Liver (tissue), 9 donors: Measurements from ENCODE around the gene EXT2. TPM values are rescaled to one million over a fixed set of nuclear protein-coding genes. Genes with fewer than 3 reads are reported as not detected.

Source experiments
- DNase-seq: peaks from one replicate; pipeline ENCODE4 v3.0.0-alpha.2; 2017; ENCODE audit warnings: low spot score
- H3K27ac ChIP-seq, 2 donors: one replicate each; pipeline ENCODE4 v1.7.0; 2013; ENCODE audit warnings: inconsistent platforms in 2 of 2, low read length in 2 of 2, control low read depth in 1 of 2, low read depth in 1 of 2, mild to moderate bottlenecking in 1 of 2
- H3K27me3 ChIP-seq, 4 donors: one replicate each; pipeline versions ENCODE4 v1.6.1 to v1.7.0; 2013; ENCODE audit warnings: low read length in 3 of 4, inconsistent platforms in 1 of 4, mild to moderate bottlenecking in 1 of 4, moderate library complexity in 1 of 4; ENCODE audit not compliant: control insufficient read depth in 4 of 4, insufficient read depth in 4 of 4
- H3K36me3 ChIP-seq, 4 donors: one replicate each; pipeline versions ENCODE4 v1.6.1 to v1.7.0; 2013; ENCODE audit warnings: low read length in 3 of 4, mild to moderate bottlenecking in 3 of 4, low read depth in 1 of 4, moderate library complexity in 1 of 4; ENCODE audit not compliant: control insufficient read depth in 4 of 4, insufficient read depth in 3 of 4
- H3K4me1 ChIP-seq, 4 donors: one replicate each; pipeline versions ENCODE4 v1.6.1 to v1.7.0; 2013; ENCODE audit warnings: low read length in 3 of 4, mild to moderate bottlenecking in 3 of 4, moderate library complexity in 1 of 4; ENCODE audit not compliant: control insufficient read depth in 4 of 4, insufficient read depth in 4 of 4
- H3K4me3 ChIP-seq, 3 donors: one replicate each; pipeline versions ENCODE4 v1.6.1 to v1.7.0; 2013; ENCODE audit warnings: low read length in 3 of 3, control low read depth in 1 of 3, low read depth in 1 of 3, mild to moderate bottlenecking in 1 of 3
- H3K9ac ChIP-seq, 2 donors: one replicate each; pipeline ENCODE4 v1.7.0; 2013; ENCODE audit warnings: low read length in 2 of 2, mild to moderate bottlenecking in 2 of 2, moderate library complexity in 2 of 2, control low read depth in 1 of 2, low read depth in 1 of 2
- H3K9me3 ChIP-seq, 4 donors: one replicate each; pipeline versions ENCODE4 v1.6.1 to v1.7.0; 2013; ENCODE audit warnings: low read length in 3 of 4; ENCODE audit not compliant: control insufficient read depth in 4 of 4
- ATF3 ChIP-seq: IDR thresholded peaks from 2 replicates; pipeline ENCODE4 v1.6.1; 2016; ENCODE audit warnings: antibody characterized with exemption
- CTCF ChIP-seq: fragments of 150-350 bp; IDR thresholded peaks from 2 replicates; pipeline ENCODE4 v1.5.1; 2017; ENCODE audit warnings: improper control_type of control experiment, low read depth, low read length; ENCODE audit not compliant: missing input control
- EGR1 ChIP-seq, 2 donors: IDR thresholded peaks; 2 replicates each; pipeline ENCODE4 v1.6.1; 2016 to 2018; ENCODE audit warnings: antibody characterized with exemption in 2 of 2, low read depth in 2 of 2
- FOXA2 ChIP-seq: IDR thresholded peaks from 2 replicates; pipeline ENCODE4 v1.6.1; 2016; ENCODE audit warnings: antibody characterized with exemption
- GABPA ChIP-seq, 2 donors: IDR thresholded peaks in 1 of 2; conservative IDR thresholded peaks in 1 of 2; 2 replicates each; pipeline ENCODE4 v1.6.1; 2016; ENCODE audit warnings: antibody characterized with exemption in 2 of 2, mild to moderate bottlenecking in 1 of 2, moderate library complexity in 1 of 2
- HNF4A ChIP-seq, 2 donors: conservative IDR thresholded peaks; 2 replicates each; pipeline ENCODE4 v1.6.1; 2016; ENCODE audit warnings: antibody characterized with exemption in 2 of 2, mild to moderate bottlenecking in 2 of 2
- HNF4G ChIP-seq: IDR thresholded peaks from 2 replicates; pipeline ENCODE4 v1.6.1; 2016; ENCODE audit warnings: antibody characterized with exemption
- JUND ChIP-seq, 2 donors: IDR thresholded peaks; 2 replicates each; pipeline ENCODE4 v1.6.1; 2016; ENCODE audit warnings: antibody characterized with exemption in 2 of 2
- MAX ChIP-seq: IDR thresholded peaks from 2 replicates; pipeline ENCODE4 v1.6.1; 2016; ENCODE audit warnings: antibody characterized with exemption
- NR2F2 ChIP-seq: IDR thresholded peaks from 2 replicates; pipeline ENCODE4 v1.6.1; 2016; ENCODE audit warnings: antibody characterized with exemption
- REST ChIP-seq: IDR thresholded peaks from 2 replicates; pipeline ENCODE4 v1.6.1; 2016; ENCODE audit warnings: antibody characterized with exemption, mild to moderate bottlenecking
- RXRA ChIP-seq, 2 donors: IDR thresholded peaks; 2 replicates each; pipeline ENCODE4 v1.6.1; 2017 to 2018; ENCODE audit warnings: antibody characterized with exemption in 2 of 2, mild to moderate bottlenecking in 1 of 2
- SP1 ChIP-seq: IDR thresholded peaks from 2 replicates; pipeline ENCODE4 v1.6.1; 2018; ENCODE audit warnings: antibody characterized with exemption, mild to moderate bottlenecking
- YY1 ChIP-seq: IDR thresholded peaks from 2 replicates; pipeline ENCODE4 v1.6.1; 2016; ENCODE audit warnings: antibody characterized with exemption, mild to moderate bottlenecking
- WGBS: extraction: QIAGEN DNeasy Blood & Tissue Kit; methylation state at CpG from one replicate; pipeline ENCODE4 v1.1.7; 2013; 5-methylcytosine and 5-hydroxymethylcytosine counted together
- polyA plus RNA-seq, 2 donors: library from polyadenylated mRNA; stranded (reverse) in 1 of 2; unstranded in 1 of 2; fragments of 200-250 nt in 1 of 2; fragments of >200 nt in 1 of 2; fragmentation: Nextera tagmentation in 1 of 2; extraction: Ambion mirVana in 1 of 2; gene quantifications; one replicate each; pipeline versions ENCODE4 v1.2.1 to v1.2.3, GENCODE V29; 2013 to 2015
- total RNA-seq, 2 donors: library from RNA; depleted of rRNA; stranded (reverse); fragments of >200 nt; gene quantifications; one replicate each; pipeline ENCODE4 v1.2.3, GENCODE V29; 2014
- donor health status: healthy.
- donor health status: healthy.
- donor health status: healthy.
- donor health status: healthy.
- donor health status: healthy.

Gene EXT2
- total and polyA plus RNA-seq, 4 donors = 8.4 to 36.1 (median 29.8) TPM

GRCh38 chr11:44199816-44200215 lies 104.3 kb downstream of the EXT2 start:
- Histone ChIP-seq H3K9me3 (peaks cover 0 to 1% (median 0%) of the 10 kb centered on the region in 4 donors), H3K9ac (no peak overlapping the region), H3K27me3 (no peaks in the 10 kb centered on the region), H3K4me3 (no peak overlapping the region), H3K36me3 (peaks cover 2 to 14% (median 7%) of the 10 kb centered on the region in 4 donors), H3K27ac (no peak overlapping the region), H3K4me1 (no peaks in the 10 kb centered on the region)
- 95% methylated on average over 4 of the region's 4 CpGs for WGBS
- TF ChIP-seq EGR1 (IDR thresholded peaks at IDR 0.05; ENCODE audit: low read depth in 2 of 2) (no peak), JUND (IDR thresholded peaks at IDR 0.05) (no peak), YY1 (no peak), FOXA2 (no peak), ATF3 (no peak), NR2F2 (no peak), RXRA (IDR thresholded peaks at IDR 0.05) (no peak)
- no peak for DNase-seq

- Histone ChIP-seq H3K4me1 (no peaks in the 10 kb centered on the region), H3K27ac (no peak overlapping the region), H3K36me3 (peaks cover 2 to 13% (median 6%) of the 10 kb centered on the region in 4 donors), H3K9me3 (no peaks in the 10 kb centered on the region), H3K9ac (no peak overlapping the region), H3K4me3 (no peak overlapping the region), H3K27me3 (no peaks in the 10 kb centered on the region)
- DNase-seq = no peak
- WGBS = 60% methylated on average over 3 of the region's 3 CpGs
- TF ChIP-seq HNF4A (conservative IDR thresholded peaks at IDR 0.05) (peak in 1 of 2 donors; percentile 21), JUND (IDR thresholded peaks at IDR 0.05) (no peak)
Observed at GRCh38 chr11:44203270-44204043, 108.0 kb downstream of the EXT2 start.

- TF ChIP-seq EGR1 (IDR thresholded peaks at IDR 0.05; ENCODE audit: low read depth in 2 of 2) (no peak), RXRA (IDR thresholded peaks at IDR 0.05) (no peak), SP1 (no peak), HNF4G (no peak)
- no peak overlapping the region for H3K9ac ChIP-seq
- H3K4me1 ChIP-seq = no peaks in the 10 kb centered on the region
- WGBS = 94% methylated on average over 3 of the region's 3 CpGs
- H3K27ac ChIP-seq = no peak overlapping the region
- H3K9me3 ChIP-seq = no peaks in the 10 kb centered on the region
- H3K27me3 ChIP-seq = no peaks in the 10 kb centered on the region
- no peak overlapping the region for H3K4me3 ChIP-seq
- H3K36me3 ChIP-seq = peaks cover 2 to 7% (median 4%) of the 10 kb centered on the region in 4 donors
- DNase-seq = no peak
Observed at GRCh38 chr11:44205352-44205751, 109.9 kb downstream of the EXT2 start.

- no peaks in the 10 kb centered on the region for H3K27me3 ChIP-seq
- WGBS = over 99% methylated on average over 2 of the region's 2 CpGs
- H3K9ac ChIP-seq = no peak overlapping the region
- peaks cover 2 to 7% (median 4%) of the 10 kb centered on the region in 4 donors for H3K36me3 ChIP-seq
- H3K4me1 ChIP-seq = no peaks in the 10 kb centered on the region
- no peaks in the 10 kb centered on the region for H3K9me3 ChIP-seq
- no peak overlapping the region for H3K27ac ChIP-seq
- no peak overlapping the region for H3K4me3 ChIP-seq
- no peak for DNase-seq
- TF ChIP-seq GABPA (IDR thresholded peaks at IDR 0.05 in 1 of 2, conservative IDR thresholded peaks at IDR 0.05 in 1 of 2) (no peak), MAX (no peak), CTCF (no peak), HNF4G (no peak), REST (no peak), FOXA2 (no peak), ATF3 (no peak), HNF4A (conservative IDR thresholded peaks at IDR 0.05) (no peak), SP1 (no peak), EGR1 (IDR thresholded peaks at IDR 0.05; ENCODE audit: low read depth in 2 of 2) (no peak)
Observed at GRCh38 chr11:44205836-44206235, 110.4 kb downstream of the EXT2 start.
